Measurements from ENCODE around the gene CHAD.

DNA sequence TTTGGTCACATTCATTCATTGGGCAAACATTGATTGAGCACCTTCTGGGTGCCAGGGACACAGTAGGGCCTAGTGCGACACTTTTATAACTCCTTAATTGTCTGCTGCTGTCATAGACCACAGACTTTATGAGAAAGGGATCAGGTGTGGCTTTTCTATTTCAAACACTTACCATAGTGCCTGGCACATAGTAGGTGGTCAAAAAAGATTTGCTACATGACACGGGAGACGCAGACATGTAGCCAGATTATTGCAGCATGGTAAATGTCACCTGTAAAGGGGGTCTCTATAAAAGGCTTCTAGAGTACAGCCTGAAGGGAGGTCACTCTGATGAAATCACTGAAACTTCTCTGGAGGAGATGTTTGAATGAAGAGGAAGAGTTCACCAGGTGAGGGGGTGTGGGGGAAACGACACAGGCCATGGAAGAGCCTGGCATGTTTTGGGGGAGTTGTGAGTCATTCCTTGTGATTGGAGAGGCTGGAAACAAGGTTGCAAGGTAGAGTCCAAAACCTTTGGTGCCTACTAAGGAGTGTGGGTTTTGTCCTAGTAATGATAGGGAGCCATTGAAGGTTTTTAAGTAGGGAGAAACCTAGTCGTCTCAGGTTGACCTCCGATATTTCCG lies 11.6 kb upstream of the CHAD start:
- TF ChIP-seq ZNF672 (CRISPR knock-in tag; IDR thresholded peaks at IDR 0.05): no peak
- TF ChIP-seq RAD21 (CRISPR knock-in tag; IDR thresholded peaks at IDR 0.05): no peak
- TF ChIP-seq, protein P1, sequence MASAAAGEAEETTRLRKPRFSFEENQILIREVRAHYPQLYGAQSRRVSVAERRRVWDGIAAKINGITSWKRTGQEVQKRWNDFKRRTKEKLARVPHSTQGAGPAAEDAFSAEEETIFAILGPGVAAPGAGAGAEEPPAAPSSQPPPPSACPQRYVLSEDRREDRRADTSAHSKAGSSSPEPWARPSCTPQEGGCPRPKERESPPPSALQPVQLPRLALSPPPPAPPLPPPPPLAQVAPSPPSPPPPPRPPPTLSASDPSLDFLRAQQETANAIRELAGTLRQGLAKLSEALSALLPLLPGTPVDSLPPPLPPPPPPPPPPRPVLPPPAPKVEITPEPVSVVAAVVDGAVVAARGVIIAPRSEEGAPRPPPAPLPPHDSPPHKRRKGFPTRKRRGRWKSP (CRISPR knock-in tag; IDR thresholded peaks at IDR 0.05): no peak
- TF ChIP-seq, protein P2, sequence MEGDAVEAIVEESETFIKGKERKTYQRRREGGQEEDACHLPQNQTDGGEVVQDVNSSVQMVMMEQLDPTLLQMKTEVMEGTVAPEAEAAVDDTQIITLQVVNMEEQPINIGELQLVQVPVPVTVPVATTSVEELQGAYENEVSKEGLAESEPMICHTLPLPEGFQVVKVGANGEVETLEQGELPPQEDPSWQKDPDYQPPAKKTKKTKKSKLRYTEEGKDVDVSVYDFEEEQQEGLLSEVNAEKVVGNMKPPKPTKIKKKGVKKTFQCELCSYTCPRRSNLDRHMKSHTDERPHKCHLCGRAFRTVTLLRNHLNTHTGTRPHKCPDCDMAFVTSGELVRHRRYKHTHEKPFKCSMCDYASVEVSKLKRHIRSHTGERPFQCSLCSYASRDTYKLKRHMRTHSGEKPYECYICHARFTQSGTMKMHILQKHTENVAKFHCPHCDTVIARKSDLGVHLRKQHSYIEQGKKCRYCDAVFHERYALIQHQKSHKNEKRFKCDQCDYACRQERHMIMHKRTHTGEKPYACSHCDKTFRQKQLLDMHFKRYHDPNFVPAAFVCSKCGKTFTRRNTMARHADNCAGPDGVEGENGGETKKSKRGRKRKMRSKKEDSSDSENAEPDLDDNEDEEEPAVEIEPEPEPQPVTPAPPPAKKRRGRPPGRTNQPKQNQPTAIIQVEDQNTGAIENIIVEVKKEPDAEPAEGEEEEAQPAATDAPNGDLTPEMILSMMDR (CRISPR knock-in tag; IDR thresholded peaks at IDR 0.05): no peak
- TF ChIP-seq ZNF180 (CRISPR knock-in tag; IDR thresholded peaks at IDR 0.05; ENCODE audit: borderline replicate concordance, low read depth): no peak
- no peak for TF ChIP-seq U2AF2 (IDR thresholded peaks at IDR 0.05; ENCODE audit: low read depth, low read length)
- TF ChIP-seq JUND (CRISPR knock-in tag; IDR thresholded peaks at IDR 0.05): no peak
- TF ChIP-seq ISL2 (CRISPR knock-in tag; IDR thresholded peaks at IDR 0.05): no peak
- no peak for TF ChIP-seq ZBTB38 (CRISPR knock-in tag; IDR thresholded peaks at IDR 0.05)
- TF ChIP-seq ZFP90 (CRISPR knock-in tag; IDR thresholded peaks at IDR 0.05; ENCODE audit: borderline replicate concordance): no peak
- TF ChIP-seq, protein P3, sequence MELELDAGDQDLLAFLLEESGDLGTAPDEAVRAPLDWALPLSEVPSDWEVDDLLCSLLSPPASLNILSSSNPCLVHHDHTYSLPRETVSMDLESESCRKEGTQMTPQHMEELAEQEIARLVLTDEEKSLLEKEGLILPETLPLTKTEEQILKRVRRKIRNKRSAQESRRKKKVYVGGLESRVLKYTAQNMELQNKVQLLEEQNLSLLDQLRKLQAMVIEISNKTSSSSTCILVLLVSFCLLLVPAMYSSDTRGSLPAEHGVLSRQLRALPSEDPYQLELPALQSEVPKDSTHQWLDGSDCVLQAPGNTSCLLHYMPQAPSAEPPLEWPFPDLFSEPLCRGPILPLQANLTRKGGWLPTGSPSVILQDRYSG (CRISPR knock-in tag; IDR thresholded peaks at IDR 0.05): no peak
